Measurements from ENCODE around the gene IRF4. TPM values are rescaled to one million over a fixed set of nuclear protein-coding genes. Genes with fewer than 3 reads are reported as not detected.
A peak's percentile ranks its signal among the peaks of the same experiment; 100 is the strongest.

IRF4 gene
- total RNA-seq, 1 experiment from 2014 or later, result 0.37 TPM

DNA sequence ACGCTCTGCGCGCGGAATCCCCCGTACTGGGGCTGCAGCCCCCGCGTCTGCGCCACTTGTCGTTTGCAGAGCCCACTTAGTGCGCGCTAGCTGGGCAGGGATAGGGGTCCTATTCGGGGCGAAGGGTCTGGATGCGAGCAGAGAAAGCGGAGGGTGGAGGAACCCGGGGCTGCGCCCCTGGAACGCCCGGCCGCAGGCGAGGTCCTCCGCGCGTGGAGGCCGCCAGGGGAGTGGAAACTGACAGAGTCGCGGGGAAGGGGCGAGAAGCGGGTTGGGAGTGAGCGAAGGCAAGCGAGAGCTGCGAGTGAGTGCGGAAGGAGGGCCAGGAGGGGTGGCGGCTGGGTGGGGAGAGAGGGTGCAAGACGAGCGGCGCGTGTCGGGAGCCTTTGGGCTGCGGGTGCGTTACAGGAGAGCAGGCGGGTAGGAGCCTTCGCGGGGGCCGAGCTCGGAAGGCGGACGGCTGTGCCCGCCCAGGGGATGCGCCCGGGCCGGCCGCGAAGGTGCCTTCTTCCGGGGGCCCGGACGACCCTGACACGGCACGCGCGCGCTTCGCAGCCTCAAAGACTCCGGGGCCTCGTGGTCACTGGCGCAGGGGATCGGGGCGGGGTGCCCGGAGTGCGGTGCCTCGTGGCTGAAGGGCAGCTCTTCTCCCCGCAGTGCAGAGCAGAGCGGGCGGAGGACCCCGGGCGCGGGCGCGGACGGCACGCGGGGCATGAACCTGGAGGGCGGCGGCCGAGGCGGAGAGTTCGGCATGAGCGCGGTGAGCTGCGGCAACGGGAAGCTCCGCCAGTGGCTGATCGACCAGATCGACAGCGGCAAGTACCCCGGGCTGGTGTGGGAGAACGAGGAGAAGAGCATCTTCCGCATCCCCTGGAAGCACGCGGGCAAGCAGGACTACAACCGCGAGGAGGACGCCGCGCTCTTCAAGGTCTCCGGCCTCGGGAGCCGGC is 1.2 kb downstream of the IRF4 start:
- no peak for DNase-seq (ENCODE audit: low spot score)
- ChIA-PET CTCF (no interaction called here), POLR2A (ENCODE audit: low non-redundant PET) (interaction anchor here (0.5 kb wide), 1 partner anchor 142 kb away, joined by 4 read pairs; no protein-coding TSS in a partner anchor)
- no peak overlapping the region for H3K27ac ChIP-seq (ENCODE audit: low read depth, low read length, poor library complexity, severe bottlenecking)
- H3K4me1 ChIP-seq (ENCODE audit: insufficient read depth, low read length, poor library complexity, severe bottlenecking), result peaks cover 5% of the 10 kb centered on the region
- TF ChIP-seq EZH2 (IDR thresholded peaks at IDR 0.05; ENCODE audit: borderline replicate concordance, low read depth, low read length, poor library complexity, severe bottlenecking), result peak; percentile 70
- TF ChIP-seq, protein P1, sequence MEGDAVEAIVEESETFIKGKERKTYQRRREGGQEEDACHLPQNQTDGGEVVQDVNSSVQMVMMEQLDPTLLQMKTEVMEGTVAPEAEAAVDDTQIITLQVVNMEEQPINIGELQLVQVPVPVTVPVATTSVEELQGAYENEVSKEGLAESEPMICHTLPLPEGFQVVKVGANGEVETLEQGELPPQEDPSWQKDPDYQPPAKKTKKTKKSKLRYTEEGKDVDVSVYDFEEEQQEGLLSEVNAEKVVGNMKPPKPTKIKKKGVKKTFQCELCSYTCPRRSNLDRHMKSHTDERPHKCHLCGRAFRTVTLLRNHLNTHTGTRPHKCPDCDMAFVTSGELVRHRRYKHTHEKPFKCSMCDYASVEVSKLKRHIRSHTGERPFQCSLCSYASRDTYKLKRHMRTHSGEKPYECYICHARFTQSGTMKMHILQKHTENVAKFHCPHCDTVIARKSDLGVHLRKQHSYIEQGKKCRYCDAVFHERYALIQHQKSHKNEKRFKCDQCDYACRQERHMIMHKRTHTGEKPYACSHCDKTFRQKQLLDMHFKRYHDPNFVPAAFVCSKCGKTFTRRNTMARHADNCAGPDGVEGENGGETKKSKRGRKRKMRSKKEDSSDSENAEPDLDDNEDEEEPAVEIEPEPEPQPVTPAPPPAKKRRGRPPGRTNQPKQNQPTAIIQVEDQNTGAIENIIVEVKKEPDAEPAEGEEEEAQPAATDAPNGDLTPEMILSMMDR (conservative IDR thresholded peaks at IDR 0.05; ENCODE audit: low read depth, low read length), result no peak
- H3K36me3 ChIP-seq (ENCODE audit: insufficient read depth, low read length, poor library complexity, severe bottlenecking), result no peaks in the 10 kb centered on the region
- intact Hi-C loops (cut with micrococcal nuclease; ENCODE audit: unreplicated experiment), result no loop called here
- no peaks in the 10 kb centered on the region for H3K9me3 ChIP-seq (ENCODE audit: low read depth, low read length, poor library complexity, severe bottlenecking)
- peaks cover 96% of the 10 kb centered on the region for H3K27me3 ChIP-seq (replicated peaks; ENCODE audit: insufficient read depth, low read depth, low read length, poor library complexity)
- no peak overlapping the region for H3K4me3 ChIP-seq (ENCODE audit: low read depth, low read length, poor library complexity, severe bottlenecking)
- no TSS peak for BruUV-seq (replicated peaks)

DNA sequence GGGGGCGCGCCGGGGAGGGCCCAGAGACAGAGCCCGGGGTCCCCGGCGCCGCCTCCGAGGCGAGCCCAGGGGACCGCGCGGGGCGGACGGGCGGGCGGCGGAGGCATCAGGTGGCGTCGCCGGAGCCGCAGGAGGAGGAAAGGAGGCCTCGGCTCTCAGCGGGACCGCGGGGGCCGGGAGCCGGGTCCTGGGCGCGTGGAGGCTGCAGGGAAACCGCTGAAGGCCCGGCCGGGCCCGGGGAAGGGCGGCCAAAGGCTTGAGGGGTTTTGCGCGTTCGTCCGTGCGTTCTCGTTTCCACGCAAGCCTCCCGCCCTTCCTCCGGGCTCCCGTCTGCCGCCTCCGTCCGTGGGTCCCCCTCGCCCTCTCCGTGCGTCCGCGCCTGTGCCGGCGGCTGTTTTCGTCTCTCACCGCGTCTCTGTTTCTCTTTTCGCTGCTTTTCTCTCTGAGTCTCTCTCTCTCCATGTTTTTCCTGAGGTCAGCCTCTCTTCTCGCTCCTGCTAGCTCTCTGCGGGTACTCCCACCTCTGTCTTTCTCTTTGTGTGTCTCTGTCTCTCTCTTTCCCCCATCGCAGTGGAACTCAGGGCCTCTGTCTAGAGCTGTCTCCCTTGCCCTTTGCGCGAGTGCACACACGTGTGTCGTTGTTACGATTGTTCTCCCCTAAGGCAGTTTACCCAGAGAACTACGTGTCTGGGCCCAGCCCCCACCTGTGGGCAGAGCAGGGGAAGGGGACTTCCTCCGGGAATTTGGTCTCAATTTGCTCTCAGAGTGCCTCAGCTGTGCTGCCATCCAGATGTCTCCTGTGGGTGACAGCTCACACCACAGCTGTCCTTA is 2.1 kb downstream of the IRF4 start:
- no peaks in the 10 kb centered on the region for H3K9me3 ChIP-seq (ENCODE audit: low read depth, low read length, poor library complexity, severe bottlenecking)
- BruUV-seq (replicated peaks), result no TSS peak
- H3K36me3 ChIP-seq (ENCODE audit: insufficient read depth, low read length, poor library complexity, severe bottlenecking), result no peaks in the 10 kb centered on the region
- no peak for DNase-seq (ENCODE audit: low spot score)
- H3K4me1 ChIP-seq (ENCODE audit: insufficient read depth, low read length, poor library complexity, severe bottlenecking), result peaks cover 5% of the 10 kb centered on the region
- H3K27ac ChIP-seq (ENCODE audit: low read depth, low read length, poor library complexity, severe bottlenecking), result no peak overlapping the region
- no peak overlapping the region for H3K4me3 ChIP-seq (ENCODE audit: low read depth, low read length, poor library complexity, severe bottlenecking)
- peaks cover 96% of the 10 kb centered on the region for H3K27me3 ChIP-seq (replicated peaks; ENCODE audit: insufficient read depth, low read depth, low read length, poor library complexity)
- TF ChIP-seq, protein P1 (conservative IDR thresholded peaks at IDR 0.05; ENCODE audit: low read depth, low read length), result no peak
- no peak for TF ChIP-seq EZH2 (IDR thresholded peaks at IDR 0.05; ENCODE audit: borderline replicate concordance, low read depth, low read length, poor library complexity, severe bottlenecking)
- POLR2A ChIA-PET (ENCODE audit: low non-redundant PET), result no interaction called here
- intact Hi-C loops (cut with micrococcal nuclease; ENCODE audit: unreplicated experiment), result no loop called here
- CTCF ChIA-PET, result no interaction called here

DNA sequence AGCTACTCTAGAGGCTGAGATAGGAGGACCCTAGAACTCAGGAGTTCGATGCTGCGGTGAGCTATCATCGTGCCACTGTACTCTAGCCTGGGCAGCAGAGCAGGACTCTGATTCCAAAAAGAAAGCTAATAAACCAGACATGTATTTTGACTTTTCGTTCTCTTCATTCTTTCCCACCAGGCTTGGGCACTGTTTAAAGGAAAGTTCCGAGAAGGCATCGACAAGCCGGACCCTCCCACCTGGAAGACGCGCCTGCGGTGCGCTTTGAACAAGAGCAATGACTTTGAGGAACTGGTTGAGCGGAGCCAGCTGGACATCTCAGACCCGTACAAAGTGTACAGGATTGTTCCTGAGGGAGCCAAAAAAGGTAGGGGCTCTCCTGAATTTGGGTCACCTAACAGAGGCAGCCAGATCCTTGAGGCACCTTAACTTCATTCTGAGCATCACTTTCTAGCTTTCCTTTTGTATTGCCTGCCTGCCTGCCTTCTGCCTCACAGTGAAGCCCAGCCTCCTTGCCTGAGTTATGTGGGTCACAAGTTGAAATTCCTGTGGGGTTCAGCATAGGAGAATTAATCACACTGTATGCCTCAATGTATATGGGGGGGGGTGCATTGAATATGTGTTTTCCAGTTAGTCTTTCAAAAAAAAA is 3.2 kb downstream of the IRF4 start:
- Histone ChIP-seq H3K4me1 (ENCODE audit: insufficient read depth, low read length, poor library complexity, severe bottlenecking) (peaks cover 5% of the 10 kb centered on the region), H3K27me3 (replicated peaks; ENCODE audit: insufficient read depth, low read depth, low read length, poor library complexity) (peaks cover 94% of the 10 kb centered on the region), H3K36me3 (ENCODE audit: insufficient read depth, low read length, poor library complexity, severe bottlenecking) (no peaks in the 10 kb centered on the region), H3K27ac (ENCODE audit: low read depth, low read length, poor library complexity, severe bottlenecking) (no peak overlapping the region), H3K9me3 (ENCODE audit: low read depth, low read length, poor library complexity, severe bottlenecking) (no peaks in the 10 kb centered on the region), H3K4me3 (ENCODE audit: low read depth, low read length, poor library complexity, severe bottlenecking) (no peak overlapping the region)
- intact Hi-C loops (cut with micrococcal nuclease; ENCODE audit: unreplicated experiment), result no loop called here
- POLR2A ChIA-PET (ENCODE audit: low non-redundant PET), result no interaction called here
- CTCF ChIA-PET, result no interaction called here
- DNase-seq (ENCODE audit: low spot score), result no peak
- no TSS peak for BruUV-seq (replicated peaks)
- no peak for TF ChIP-seq EZH2 (IDR thresholded peaks at IDR 0.05; ENCODE audit: borderline replicate concordance, low read depth, low read length, poor library complexity, severe bottlenecking)
- TF ChIP-seq, protein P1 (conservative IDR thresholded peaks at IDR 0.05; ENCODE audit: low read depth, low read length), result no peak

Measured in A673 (cell line).